GM18909 (cell line): ENCODE measurements around the gene ITGBL1.
A peak's percentile ranks its signal among the peaks of the same experiment; 100 is the strongest.

Experiments used
- ATAC-seq: cut with Tn5 transposase; IDR thresholded peaks from one replicate; pipeline ENCODE4 v1.9.1; 2021; ENCODE audit warnings: mild to moderate bottlenecking; ENCODE audit not compliant: unreplicated experiment, poor library complexity

The ITGBL1 gene

DNA sequence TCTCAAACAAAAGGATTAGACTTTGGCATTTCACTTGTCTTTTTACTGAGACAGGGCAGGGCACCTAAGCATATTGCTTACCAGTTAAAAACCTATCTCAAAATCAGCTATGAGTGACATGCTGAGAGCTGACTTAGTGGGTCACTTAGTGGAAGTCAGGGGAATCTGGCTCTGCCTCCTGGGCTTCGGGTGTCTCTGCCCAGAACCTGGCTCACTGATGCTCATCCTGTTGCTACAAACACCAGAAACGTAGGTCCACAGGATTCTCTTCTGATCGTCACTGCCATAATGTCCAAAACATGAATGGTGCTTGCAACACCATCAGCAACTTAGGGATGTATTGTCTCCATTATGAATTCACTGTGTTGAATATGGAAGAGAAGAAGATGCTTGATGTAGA lies 276.1 kb downstream of the ITGBL1 start:
- no peak for ATAC-seq

DNA sequence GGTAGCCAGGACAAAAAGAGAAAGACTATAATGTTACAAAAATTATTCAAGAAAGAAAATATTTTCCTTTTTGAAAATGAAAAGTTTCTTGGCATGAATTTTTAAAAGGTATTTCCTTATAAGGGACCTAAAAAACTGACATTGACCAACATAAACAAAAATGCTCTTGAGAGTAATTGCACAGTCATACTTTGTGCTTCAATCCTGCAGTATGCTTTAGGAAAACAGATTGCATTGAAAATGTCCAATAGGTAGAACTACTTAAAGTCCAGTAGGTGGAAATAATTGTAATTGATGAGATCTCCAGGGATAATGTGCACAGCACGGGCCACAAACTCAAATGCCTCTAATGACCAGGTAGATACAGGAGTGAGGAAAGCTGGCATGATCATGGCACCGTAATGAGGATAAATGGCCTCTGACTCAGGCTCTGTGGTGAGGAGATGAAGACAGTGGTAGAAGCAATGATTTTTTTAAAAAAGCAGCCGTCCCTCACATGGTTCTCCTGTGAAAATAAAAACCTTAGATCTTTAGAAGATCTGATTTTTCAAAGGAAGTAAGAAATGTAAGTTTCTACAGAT lies 278.0 kb downstream of the ITGBL1 start:
- no peak for ATAC-seq

DNA sequence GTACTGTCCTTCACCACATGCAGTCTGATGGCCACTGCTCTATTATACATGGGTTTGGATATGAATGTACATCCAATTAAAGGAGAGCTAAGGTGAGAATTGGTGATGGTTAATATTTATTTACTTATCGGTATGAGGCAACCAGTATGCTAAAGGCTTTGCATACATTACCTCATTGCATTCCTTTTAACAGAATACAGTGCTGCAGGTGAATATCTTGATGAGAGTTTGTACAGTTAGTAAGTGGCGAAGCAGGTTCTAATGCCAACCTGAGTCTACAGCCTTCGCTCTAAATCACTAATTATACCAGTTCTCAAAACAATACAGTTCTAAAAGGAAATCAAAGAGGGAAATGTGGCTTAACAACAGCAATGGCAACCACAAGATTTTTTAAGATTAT lies 284.1 kb downstream of the ITGBL1 start:
- no peak for ATAC-seq

DNA sequence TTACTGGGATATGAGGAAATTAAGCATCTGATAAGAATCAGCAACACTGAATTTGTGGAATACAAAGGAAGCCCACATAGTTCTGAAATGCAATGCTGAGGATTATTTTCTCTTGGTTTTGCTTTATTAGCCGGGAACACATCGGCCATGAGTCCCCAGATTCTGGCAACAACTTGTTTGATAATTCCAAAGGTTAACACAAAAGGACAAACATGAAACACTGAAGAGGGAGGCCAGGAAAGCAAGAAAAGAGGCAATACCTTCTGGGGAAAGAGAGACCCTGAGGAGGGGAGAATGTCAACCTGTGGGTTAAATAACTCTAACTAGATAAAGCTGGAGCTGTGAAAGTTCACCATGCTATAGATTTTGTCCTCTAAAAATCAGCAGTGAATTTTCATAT lies 285.9 kb downstream of the ITGBL1 start:
- ATAC-seq = no peak

DNA sequence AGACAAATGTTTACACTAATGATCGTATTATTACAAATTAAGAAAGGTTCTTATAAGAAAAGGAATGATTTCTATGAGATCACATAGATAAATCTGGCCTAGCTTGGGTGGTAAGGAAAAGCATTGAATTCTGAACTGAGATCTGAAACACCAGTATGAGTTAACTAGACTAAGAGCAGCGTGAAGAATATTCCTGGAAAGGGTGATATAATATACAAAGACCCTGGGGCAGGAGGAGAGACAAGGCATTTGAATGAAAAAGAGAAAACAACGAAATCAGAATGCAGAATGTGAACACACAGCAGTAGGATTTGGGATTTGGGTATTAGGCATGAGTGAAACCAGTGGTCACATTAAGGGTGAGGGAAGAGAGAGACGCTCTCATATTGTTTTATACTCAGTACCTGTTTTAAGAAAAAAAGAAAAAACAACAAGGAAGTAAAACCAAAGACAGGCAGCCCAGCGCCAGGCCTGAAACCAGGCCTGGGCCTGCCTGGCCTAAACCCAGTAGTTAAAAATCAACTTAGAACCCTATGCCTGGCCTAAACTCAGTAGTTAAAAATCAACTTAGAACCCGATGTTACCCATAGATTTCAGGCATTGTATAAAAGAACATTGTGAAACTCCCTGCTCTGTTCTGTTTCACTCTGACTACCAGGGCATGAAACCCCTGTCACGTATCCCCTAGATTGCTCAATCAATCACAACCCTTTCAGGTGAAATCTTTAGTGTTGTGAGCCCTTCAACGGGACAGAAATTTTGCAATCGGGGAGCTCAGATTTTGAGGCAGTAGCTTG lies 287.1 kb downstream of the ITGBL1 start:
- ATAC-seq = peak; percentile 97

DNA sequence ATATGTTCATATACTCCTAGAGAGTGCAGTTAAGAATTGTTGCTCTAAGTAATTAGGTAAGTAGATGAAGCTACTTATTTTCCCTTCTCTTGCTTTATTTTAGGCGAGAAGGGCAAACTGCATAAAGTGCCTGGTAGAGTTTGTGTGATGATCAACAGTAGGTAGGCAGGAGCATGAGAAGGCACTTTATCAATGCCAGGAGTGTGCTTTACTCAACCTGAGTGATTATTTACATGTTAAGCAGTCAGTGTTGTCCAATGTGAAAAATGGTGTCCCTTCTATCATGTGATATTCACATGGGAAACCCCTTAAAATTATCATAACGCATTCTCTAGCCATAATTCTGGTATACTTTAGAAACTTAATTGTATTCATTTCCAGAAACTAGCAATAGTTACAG lies 294.0 kb downstream of the ITGBL1 start:
- ATAC-seq = no peak

DNA sequence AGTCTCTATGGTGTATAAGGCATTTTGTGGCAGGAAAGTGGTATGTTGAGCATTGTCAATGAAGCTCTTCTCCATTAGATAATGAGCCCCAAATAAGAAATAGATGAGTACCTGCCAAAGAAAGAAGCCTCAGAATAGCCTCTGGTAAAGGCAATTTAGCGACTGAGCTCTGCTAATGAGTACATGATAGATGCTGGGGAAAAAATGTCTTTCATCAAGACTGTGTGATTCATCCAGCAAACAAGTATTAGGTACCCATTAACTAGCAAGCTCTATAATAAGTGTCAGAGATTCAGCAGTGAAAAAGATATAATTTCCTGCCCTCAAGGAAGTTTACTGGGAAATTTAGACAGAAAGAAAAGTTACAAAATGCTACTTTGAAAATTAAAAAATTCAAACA lies 294.6 kb downstream of the ITGBL1 start:
- ATAC-seq = peak; percentile 45

DNA sequence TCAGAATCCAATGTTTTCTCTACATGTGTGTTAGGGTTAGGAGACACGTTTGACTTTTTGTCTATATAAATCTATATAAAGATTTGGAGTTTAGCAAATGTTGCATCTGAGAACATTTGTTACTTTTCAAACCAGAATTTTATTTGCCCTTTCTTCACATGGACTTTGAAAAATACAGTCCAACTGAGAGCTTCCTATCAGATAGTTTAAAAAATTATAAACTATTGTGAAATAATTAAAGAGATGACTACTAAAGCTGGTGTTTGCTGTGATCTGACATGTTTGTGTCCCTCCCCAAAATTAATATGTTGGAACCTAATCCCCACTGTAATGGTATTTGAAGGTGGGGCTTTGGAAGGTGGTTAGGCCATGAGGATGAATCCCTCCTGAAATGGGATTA lies 297.1 kb downstream of the ITGBL1 start:
- ATAC-seq = no peak

DNA sequence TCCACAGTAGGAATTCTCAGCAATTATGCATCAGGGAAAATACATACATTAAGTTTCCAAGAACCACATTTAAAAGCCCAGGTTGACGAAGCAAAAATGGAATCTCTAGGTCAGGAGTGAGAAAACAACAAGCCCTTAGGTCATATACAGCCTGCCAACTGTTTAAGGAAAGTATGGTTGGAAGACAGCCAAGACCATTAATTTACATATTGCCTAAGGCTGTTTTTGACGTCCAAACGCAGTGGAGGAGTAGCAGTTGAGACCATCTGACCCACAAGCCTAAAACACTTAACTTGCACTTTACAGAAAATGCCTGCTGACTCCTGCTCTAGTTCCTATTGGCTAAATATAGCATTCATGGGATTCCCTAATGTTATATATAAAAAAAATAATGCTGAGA lies 299.0 kb downstream of the ITGBL1 start:
- no peak for ATAC-seq

DNA sequence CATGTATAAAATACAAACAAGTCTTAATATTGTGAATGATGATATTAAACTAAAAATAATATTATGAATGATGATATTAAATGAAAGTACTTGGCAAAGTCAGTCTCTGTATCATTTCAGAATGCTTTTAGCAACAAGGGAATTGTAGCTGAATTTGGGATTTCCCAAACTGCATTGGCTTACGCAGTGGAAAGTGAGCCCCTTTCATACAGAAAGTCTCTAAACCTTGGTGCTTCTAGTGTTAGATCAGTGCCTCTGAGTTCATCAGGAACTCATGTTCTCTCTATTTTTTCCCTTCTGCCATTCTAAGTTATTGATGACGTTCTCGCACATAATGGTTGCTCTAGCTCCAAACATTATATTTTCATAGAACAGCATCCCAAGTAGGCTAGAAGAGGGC lies 300.0 kb downstream of the ITGBL1 start:
- no peak for ATAC-seq

DNA sequence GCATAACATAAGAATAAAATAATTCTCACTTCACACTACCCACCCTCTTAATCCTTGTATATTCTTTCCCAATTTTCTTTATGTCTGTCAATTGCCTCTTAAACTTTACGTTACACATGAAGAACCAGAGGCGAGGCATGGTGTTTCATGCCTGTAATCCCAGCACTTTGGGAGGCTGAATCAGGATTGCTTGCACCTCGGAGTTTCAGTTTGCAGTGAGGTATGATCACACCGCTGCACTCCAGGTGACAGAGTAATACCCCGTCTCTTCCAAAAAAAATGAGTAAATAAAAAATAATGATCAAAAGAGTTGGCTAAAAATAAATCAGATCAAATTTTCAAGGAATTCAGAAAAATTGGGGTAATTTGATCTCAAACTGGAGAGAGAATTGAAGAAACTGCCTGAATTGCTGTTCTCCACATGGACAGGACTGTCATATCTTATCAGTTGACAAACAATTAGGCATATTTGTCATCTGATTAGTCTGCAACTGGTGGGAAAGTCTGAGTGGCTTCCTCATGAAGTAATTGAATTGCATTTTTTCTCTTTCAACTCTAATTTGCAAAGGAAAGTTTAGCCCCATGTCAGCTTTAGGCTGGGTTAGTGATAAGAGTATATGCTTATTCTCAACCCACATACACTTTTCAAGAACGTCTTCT lies 302.9 kb downstream of the ITGBL1 start:
- no peak for ATAC-seq

DNA sequence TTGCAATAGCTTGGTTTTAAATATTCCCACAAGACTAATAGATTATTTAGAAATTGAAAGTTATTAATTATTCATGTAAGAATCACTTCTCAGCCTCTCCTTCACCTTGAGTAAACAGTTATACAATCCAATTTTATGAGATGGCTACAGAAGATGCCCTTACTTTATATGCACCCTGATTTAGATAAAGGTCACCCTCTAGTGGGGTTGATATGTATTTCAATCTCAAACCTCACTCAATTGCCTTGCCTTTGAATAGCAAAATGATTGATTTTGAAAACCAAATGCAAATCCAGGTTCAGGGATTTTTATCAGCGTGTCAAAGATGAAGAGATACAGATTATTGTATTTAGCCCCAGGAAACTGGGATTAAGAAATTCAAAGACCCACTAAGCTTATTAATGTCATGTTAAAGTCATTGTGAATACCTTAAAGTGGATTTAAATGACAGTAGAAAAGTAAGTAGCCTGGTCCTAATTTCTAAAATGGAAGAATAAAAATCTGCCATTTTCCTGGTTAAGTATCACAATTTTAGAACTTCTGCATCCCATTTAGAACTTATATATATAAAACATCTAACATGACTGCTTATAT lies 305.1 kb downstream of the ITGBL1 start:
- peak; percentile 91 for ATAC-seq

DNA sequence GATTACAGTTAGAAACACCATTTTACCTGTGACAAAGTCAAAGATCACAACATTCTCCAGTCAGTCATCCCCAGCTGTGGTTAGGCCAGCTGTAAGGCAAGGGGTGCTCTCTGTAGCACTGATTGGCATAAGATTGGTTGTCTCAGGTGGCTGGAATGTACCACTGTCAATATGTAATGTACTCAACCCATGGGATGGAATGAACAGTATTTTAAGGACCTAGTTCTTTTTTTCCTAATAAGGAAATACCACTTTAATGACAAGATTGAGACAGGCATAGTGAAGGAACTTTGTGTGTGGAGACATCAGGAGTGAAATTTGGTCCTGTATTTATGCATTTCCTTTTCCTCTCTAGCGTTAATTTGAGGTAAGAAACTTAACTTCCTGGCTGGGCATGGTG lies 310.7 kb downstream of the ITGBL1 start:
- no peak for ATAC-seq
